SK-N-SH (cell line): Measurements from ENCODE around the gene MGAT4B. TPM values are rescaled to one million over a fixed set of nuclear protein-coding genes. Genes with fewer than 3 reads are reported as not detected.

Source experiments
- polyA plus RNA-seq, 3 experiments: library from polyadenylated mRNA; depleted of rRNA; stranded (reverse); fragments of >200 nt; gene quantifications; 2 replicates each; pipeline ENCODE4 v1.2.3, GENCODE V29; 2012
- small RNA-seq, 7 experiments: library from RNA; depleted of rRNA; stranded (forward); fragments of <200 nt; gene quantifications; one replicate each; pipeline ENCODE3, GENCODE V24; 2012

The MGAT4B gene
- polyA plus RNA-seq, 1 of the 3 experiments (the other 2 are of a cell fraction): 190 TPM

Small RNA genes within 50 kb of the gene (small RNA-seq; reads per million reads assigned to genes)
- gene MIR1229 (0 to 0.59 (median 0) reads per million in 7 experiments), gene RF00019 (0 reads per million in 7 experiments)

Other genes starting within 250 kb of the MGAT4B start
- 192 and 197 TPM in 2 replicates for gene HNRNPH1, start 183.2 kb downstream of the MGAT4B start, polyA plus RNA-seq (2012; rRNA removed)
- gene CBY3, start 125.8 kb downstream of the MGAT4B start, polyA plus RNA-seq (2012; rRNA removed): not detected in 2 replicates
- 142 and 215 TPM in 2 replicates for gene CANX, start 107.9 kb downstream of the MGAT4B start, polyA plus RNA-seq (2012; rRNA removed)
- gene MAML1, start 74.0 kb downstream of the MGAT4B start, polyA plus RNA-seq (2012; rRNA removed): 4.4 and 8.1 TPM in 2 replicates
- gene LTC4S, start 12.9 kb downstream of the MGAT4B start, polyA plus RNA-seq (2012; rRNA removed): 0.34 and 0.43 TPM in 2 replicates
- 181 and 185 TPM in 2 replicates for gene SQSTM1, start 14.0 kb upstream of the MGAT4B start, polyA plus RNA-seq (2012; rRNA removed)
- 32.8 and 34.9 TPM in 2 replicates for gene MRNIP, start 52.0 kb upstream of the MGAT4B start, polyA plus RNA-seq (2012; rRNA removed)
- gene TBC1D9B, start 101.0 kb upstream of the MGAT4B start, polyA plus RNA-seq (2012; rRNA removed): 75.6 and 76.1 TPM in 2 replicates